ENCODE data around the gene HTR1E.
"Not testable (repeated sequence)": the region's sequence is repeated elsewhere in the genome, so short reads cannot be mapped to it uniquely, and the experiment has no call there.

The HTR1E gene

DNA sequence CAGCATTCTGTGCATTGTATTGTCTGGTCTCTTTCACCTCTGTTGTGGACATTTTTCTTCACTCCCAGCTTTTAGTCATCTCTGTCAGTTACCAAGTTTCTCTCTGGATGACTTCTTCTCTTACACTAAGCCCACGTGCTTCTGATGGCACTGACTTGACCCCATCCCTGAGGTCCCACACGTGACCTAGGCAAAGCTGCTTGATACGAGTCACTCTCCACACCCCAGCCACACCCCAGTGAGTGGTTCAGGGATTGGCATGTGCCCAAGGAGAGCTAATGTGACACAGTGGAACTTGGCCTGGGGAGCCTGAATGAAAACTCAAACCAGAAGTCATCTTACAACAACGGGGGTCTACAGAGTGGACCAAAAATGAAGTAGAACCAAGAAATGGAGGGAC is 32.2 kb downstream of the HTR1E start:
- in situ Hi-C loops (cut with MboI; ENCODE audit: low sequenced_read_pairs) = no loop called here

DNA sequence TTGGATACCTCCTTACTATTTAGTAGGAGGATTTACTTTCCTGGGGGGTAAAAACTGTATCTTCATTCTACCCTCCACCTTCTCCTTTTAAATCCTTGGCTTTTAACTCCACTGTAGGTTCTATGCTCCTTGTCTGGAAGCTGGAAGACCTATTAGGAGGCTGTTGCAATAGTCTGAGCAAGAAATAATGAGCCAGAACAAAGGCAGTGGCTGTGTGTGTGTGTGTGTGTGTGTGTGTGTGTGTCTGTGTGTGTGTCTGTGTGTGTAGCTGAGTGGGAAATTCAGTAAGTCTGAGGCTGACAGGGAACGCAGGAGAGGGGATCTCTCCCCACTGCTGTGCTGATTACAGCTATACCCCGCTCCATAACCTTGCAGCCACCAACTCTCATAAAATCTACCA is 35.8 kb downstream of the HTR1E start:
- in situ Hi-C loops (cut with MboI; ENCODE audit: low sequenced_read_pairs) = no loop called here

DNA sequence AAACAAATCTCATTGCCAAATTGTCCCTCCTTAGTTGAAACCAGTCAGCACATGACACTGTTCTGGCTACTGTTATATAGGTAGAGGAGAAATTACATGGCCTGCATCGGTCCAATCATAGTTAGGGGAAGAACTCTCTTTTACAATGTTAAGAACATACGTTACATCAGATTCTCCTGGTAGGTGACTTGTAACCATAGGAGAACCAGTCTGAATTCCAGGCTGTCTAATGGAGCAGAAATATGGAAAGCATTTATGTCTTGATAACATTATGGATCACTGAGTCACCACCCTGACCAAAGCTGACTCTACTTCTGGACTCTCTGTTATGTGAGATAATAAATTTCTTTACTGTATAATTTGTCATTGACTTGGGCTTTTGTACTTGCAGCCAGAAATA is 40.9 kb downstream of the HTR1E start:
- in situ Hi-C loops (cut with MboI; ENCODE audit: low sequenced_read_pairs) = no loop called here

- in situ Hi-C loops (cut with MboI; ENCODE audit: low sequenced_read_pairs) = no loop called here
Observed at GRCh38 chr6:87001494-87001893, 64.2 kb downstream of the HTR1E start.

GRCh38 chr6:87002391-87002790 is 65.1 kb downstream of the HTR1E start:
- in situ Hi-C loops (cut with MboI; ENCODE audit: low sequenced_read_pairs) = not testable (repeated sequence)

- in situ Hi-C loops (cut with MboI; ENCODE audit: low sequenced_read_pairs) = not testable (repeated sequence)
Observed at GRCh38 chr6:87006541-87006940, 69.2 kb downstream of the HTR1E start.

DNA sequence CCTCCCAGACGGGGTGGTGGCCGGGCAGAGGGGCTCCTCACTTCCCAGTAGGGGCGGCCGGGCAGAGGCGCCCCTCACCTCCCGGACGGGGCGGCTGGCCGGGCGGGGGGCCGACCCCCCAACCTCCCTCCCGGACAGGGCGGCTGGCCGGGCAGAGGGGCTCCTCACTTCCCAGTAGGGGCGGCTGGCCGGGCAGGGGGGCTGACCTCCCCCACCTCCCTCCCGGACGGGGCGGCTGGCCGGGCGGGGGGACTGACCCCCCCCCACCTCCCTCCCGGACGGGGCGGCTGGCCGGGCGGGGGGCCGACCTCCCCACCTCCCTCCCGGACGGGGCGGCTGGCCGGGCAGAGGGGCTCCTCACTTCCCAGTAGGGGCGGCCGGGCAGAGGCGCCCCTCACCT is 72.3 kb downstream of the HTR1E start:
- in situ Hi-C loops (cut with MboI; ENCODE audit: low sequenced_read_pairs) = not testable (repeated sequence)

- in situ Hi-C loops (cut with MboI; ENCODE audit: low sequenced_read_pairs) = no loop called here
Observed at GRCh38 chr6:87012035-87012434, 74.7 kb downstream of the HTR1E start.

DNA sequence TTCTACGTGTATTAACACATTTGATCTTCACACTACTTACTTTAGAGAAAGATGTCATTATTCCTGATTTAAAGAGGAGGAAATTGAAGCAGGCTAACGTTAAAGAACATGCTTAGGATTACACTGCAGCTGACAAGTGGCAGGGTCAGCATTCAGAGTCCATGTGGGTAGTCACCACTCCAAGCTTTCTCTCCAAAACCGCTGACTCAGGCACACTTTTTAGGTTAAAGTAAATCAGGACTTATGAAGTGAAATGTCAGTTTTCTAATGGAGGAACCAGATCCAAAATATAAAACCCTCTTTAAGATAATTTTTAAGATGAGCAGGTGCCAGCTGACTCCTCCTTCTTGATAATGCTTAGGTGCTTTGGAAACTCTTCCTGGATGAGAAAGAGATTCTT is 75.4 kb downstream of the HTR1E start:
- in situ Hi-C loops (cut with MboI; ENCODE audit: low sequenced_read_pairs) = no loop called here

- in situ Hi-C loops (cut with MboI; ENCODE audit: low sequenced_read_pairs) = no loop called here
Observed at GRCh38 chr6:87016772-87017171, 79.4 kb downstream of the HTR1E start.

- in situ Hi-C loops (cut with MboI; ENCODE audit: low sequenced_read_pairs) = no loop called here
Observed at GRCh38 chr6:87027021-87027420, 89.7 kb downstream of the HTR1E start.

DNA sequence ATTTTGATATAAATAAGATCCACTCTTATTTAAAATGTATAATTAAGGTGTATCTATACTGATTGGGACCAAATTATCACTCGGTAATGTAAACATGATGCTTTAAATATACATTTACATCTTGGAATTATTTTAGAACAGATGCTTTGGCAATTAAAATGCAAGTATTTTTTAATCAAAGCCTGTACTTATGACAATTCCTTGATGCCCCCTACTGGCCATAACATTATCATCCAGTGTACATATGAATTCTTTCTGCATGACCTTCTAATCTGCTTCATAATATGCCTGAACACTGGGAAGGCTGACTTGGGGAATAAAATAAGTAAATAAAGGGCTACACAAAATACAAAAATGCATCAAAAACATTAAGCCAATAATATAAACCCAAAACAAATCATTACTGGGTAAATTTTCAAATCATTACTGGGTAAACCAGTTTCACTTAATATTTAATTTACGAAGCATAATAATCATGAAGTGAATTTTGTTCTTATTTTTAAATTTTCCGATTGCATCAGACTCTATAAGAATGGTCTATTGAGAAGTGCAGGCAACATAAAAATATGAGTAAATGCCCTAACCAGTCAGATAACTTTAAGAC is 92.5 kb downstream of the HTR1E start:
- in situ Hi-C loops (cut with MboI; ENCODE audit: low sequenced_read_pairs) = no loop called here

- in situ Hi-C loops (cut with MboI; ENCODE audit: low sequenced_read_pairs) = no loop called here
Observed at GRCh38 chr6:87040729-87041128, 103.4 kb downstream of the HTR1E start.

DNA sequence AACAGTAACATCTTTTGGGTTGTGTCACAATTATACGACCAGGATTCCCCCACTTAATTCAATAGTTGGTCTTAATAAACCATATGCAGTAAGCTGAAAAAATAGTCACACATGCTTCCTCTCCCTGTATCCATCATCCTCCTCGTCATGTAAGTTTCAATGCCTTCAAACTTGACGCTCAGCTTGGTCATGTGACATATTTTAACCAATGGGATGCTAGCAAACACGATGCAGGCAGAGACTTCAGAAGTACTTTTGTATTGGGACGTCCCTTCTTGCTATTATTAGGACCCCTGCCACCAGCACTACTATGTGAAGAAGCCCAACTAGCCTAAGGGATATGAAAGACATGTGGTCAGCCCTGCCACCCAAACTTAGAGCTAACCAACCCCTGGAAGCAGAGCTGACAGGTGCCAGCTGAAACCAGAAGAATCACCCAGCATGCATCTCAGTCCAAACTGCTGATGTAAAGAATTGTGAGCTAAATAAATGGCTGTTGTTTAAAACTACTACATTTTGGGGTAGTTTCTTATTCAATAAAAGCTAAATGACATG is 108.3 kb downstream of the HTR1E start:
- in situ Hi-C loops (cut with MboI; ENCODE audit: low sequenced_read_pairs) = no loop called here

- in situ Hi-C loops (cut with MboI; ENCODE audit: low sequenced_read_pairs) = no loop called here
Observed at GRCh38 chr6:87049779-87050178, 112.5 kb downstream of the HTR1E start.

- in situ Hi-C loops (cut with MboI; ENCODE audit: low sequenced_read_pairs) = no loop called here
Observed at GRCh38 chr6:87053312-87053711, 116.0 kb downstream of the HTR1E start.

DNA sequence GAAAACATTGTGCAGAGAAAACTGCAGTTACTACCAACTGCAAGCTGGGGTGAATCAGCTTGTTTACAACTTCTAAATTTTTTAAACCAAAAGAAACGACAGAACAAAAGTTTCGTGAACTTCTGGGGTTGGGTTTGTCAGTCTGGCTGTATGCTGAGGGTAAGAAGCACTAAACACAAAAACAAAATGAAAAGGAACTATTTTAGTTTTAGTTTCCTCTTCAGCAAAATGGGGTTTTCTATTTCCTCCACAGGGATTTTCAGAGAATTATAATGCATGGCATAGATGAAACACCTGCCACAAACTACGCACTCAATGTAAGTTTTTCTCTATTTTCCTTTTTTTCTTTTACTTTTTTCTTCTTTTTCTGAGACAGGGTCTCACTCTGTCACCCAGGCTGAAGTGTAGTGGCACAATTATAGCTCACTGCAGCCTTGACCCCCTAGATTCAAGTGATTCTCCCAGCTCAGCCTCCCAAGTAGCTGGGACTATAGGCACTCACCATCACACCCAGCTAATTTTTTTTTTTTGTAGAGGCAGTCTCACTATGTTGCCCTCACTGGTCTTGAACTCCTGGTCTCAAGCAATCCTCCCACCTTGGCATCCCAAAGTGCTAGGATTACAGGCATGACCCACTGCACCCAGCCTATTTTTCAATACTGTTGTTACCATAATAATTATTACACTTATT is 117.0 kb downstream of the HTR1E start:
- in situ Hi-C loops (cut with MboI; ENCODE audit: low sequenced_read_pairs) = no loop called here

GRCh38 chr6:87059943-87060342 is 122.6 kb downstream of the HTR1E start:
- in situ Hi-C loops (cut with MboI; ENCODE audit: low sequenced_read_pairs) = no loop called here

GRCh38 chr6:87065117-87065516 is 127.8 kb downstream of the HTR1E start:
- in situ Hi-C loops (cut with MboI; ENCODE audit: low sequenced_read_pairs) = no loop called here
